Nephron progenitor cell (in vitro differentiated cells): ENCODE measurements around the gene EPS15.

ENCODE experiments used
- DNase-seq: peaks from one replicate; pipeline ENCODE4 v3.0.0; 2021
- H3K27ac Mint-ChIP-seq: 2 replicates; pipeline ENCODE4 v1.8.0; 2021; ENCODE audit warnings: mild to moderate bottlenecking, moderate library complexity, mixed read lengths
- H3K27me3 Mint-ChIP-seq: 2 replicates; pipeline ENCODE4 v1.8.0; 2021; ENCODE audit warnings: mild to moderate bottlenecking, low read depth, mixed read lengths; ENCODE audit not compliant: poor library complexity
- H3K36me3 Mint-ChIP-seq: 2 replicates; pipeline ENCODE4 v1.8.0; 2021; ENCODE audit warnings: low read depth, mixed read lengths
- H3K4me1 Mint-ChIP-seq: 2 replicates; pipeline ENCODE4 v1.8.0; 2021; ENCODE audit warnings: mixed read lengths
- H3K4me3 Mint-ChIP-seq: 2 replicates; pipeline ENCODE4 v1.8.0; 2021; ENCODE audit warnings: mild to moderate bottlenecking, moderate library complexity, mixed read lengths
- H3K9me3 Mint-ChIP-seq: 2 replicates; pipeline ENCODE4 v1.8.0; 2021; ENCODE audit warnings: mild to moderate bottlenecking, moderate library complexity, mixed read lengths
- TF ChIP-seq, protein P1 (sequence below): fragments of 200-600 bp; sonication (generic); IDR thresholded peaks from 2 replicates; pipeline ENCODE4 v1.5.0; 2021; ENCODE audit warnings: antibody characterized with exemption

EPS15 gene

DNA sequence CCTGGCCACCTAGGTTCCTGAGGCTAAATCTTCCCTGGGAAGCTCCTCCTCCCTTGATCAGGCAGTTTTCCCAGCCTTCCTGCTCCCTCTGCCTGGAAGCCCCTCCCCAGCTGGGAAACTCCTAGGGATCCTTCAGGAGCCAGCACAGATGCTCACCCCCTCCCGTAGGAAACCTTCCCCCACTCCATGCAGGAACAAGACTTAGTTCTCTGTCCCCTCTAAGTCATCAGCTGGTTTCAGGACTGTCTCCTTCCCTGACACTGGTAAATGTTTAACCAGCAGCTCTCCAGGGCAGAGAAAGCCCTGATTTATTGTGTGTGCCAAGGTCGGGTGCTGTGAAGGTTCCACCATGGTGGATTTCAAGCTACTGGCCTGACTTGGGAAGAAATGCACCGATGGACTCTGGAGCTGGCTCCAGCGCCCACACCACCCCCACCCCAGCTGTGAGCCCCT is 213.7 kb downstream of the EPS15 start:
- peak; percentile 14 for DNase-seq
- Mint-ChIP-seq H3K4me1 (peaks cover 19% of the 10 kb centered on the region), H3K9me3 (no peaks in the 10 kb centered on the region), H3K27me3 (peaks cover 5% of the 10 kb centered on the region), H3K36me3 (no peaks in the 10 kb centered on the region), H3K4me3 (no peak overlapping the region), H3K27ac (no peak overlapping the region)
- TF ChIP-seq, protein P1, sequence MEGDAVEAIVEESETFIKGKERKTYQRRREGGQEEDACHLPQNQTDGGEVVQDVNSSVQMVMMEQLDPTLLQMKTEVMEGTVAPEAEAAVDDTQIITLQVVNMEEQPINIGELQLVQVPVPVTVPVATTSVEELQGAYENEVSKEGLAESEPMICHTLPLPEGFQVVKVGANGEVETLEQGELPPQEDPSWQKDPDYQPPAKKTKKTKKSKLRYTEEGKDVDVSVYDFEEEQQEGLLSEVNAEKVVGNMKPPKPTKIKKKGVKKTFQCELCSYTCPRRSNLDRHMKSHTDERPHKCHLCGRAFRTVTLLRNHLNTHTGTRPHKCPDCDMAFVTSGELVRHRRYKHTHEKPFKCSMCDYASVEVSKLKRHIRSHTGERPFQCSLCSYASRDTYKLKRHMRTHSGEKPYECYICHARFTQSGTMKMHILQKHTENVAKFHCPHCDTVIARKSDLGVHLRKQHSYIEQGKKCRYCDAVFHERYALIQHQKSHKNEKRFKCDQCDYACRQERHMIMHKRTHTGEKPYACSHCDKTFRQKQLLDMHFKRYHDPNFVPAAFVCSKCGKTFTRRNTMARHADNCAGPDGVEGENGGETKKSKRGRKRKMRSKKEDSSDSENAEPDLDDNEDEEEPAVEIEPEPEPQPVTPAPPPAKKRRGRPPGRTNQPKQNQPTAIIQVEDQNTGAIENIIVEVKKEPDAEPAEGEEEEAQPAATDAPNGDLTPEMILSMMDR = no peak

DNA sequence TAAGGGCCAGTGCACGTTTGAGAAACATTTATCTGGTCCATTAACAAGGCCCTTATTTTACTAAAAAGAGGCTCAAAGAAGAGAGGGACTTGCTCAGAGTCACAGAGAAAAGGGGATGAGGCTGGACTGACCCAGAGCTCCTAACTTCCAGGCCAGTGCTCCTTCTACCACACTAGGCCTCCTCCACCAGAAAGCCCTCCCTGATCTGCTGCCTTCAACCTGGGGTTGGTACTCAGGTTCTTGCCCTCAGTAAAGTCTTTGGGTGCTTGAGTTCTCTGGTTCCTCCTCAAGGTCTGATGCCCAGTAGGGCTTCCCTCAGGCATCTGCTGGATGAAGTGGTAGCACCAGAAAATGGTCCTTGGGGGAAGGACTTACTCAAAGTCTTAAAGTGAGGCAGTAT is 214.7 kb downstream of the EPS15 start:
- Mint-ChIP-seq H3K9me3 (no peaks in the 10 kb centered on the region), H3K27me3 (peaks cover 3% of the 10 kb centered on the region), H3K4me1 (peaks cover 19% of the 10 kb centered on the region), H3K4me3 (no peak overlapping the region), H3K36me3 (no peaks in the 10 kb centered on the region), H3K27ac (no peak overlapping the region)
- TF ChIP-seq, protein P1 = no peak
- no peak for DNase-seq
